ENCODE measurements around the gene CFAP206.

Gene CFAP206, protein sequence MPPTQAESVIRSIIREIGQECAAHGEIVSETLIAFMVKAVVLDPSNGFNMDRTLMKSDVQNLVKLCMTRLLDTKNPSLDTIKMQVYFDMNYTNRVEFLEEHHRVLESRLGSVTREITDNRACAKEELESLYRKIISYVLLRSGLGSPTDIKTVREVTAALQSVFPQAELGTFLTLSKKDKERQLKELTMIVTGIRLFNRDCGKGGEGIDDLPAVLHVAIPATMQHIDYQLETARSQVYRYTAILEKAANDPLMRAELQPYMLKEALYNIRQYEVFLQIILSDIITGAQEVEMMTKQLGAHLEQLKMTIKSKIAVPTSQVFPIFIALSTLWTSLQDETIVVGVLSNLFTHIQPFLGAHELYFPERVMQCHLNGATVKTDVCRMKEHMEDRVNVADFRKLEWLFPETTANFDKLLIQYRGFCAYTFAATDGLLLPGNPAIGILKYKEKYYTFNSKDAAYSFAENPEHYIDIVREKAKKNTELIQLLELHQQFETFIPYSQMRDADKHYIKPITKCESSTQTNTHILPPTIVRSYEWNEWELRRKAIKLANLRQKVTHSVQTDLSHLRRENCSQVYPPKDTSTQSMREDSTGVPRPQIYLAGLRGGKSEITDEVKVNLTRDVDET

DNA sequence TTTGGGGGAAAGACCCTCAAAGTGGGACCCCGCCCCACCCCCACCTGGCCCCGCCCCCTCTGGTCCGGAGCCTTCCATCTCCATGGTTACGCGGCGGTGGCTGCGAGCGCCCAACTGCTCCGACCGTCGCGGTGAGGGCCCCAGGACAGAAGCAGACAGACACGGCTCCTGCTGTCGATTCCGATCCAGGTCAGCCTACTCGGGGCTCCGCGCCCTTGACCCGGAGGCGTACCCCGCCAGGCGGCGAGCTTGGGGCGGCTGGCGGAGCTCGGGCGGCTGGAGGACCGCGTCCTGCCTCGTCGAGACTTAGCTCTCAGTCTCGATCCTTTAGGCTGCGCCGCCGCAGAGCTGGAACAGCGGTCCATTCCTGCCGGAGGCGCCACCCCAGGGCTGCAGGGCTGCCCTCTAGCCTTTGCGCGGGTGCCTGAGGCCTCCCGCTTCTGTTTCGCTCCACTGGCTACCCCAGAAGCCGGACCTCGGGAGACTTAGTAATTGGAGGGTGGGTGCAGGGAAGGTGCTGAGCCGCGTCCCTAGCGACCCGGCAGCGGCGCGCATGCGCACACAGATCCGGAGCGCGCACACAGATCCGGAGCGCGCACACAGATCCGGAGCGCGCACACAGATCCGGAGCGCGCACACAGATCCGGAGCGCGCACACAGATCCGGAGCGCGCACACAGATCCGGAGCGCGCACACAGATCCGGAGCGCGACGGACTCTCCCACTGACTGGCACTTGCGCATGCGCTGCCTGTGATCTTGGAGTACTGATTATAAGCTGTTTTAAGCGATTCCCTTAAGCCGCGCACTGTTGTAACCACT, at the start of gene CFAP206:
Gene CFAP206 (plus strand): TSS at position 72 of the 820 bp plus-strand sequence. CDS start 1,868 bp downstream, outside the sequence.
- DNase-seq = peak; percentile 83

DNA sequence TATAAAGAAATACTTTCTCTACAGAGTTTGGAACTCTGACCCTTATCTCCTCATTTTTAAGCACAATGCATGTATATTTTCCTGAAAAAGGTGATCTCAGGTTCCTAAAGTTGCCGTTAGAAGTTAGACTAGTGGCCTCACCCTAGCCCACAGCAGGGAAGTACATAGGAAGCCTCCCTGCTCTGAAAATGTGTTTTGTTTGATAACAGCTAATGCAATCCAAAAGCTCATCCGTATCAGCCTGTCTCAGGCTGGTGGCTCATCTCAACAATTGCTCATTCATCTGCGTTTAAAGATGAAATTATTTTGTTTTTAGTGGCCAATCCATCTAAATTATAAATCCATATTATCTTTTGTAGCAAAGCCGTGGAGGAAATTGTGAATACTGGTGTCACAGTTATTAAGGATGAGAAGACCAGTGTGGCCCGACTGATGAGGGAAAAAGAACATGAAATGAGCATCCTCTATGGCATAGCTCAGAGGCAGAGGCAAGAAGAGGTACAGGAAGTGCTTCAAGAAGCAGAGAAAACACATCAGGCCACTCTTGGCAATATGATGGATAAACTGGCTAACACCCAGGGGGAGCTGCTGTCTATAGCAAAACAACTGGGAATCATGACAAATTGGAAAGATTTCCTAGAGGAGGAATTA, 43.0 kb upstream of the CFAP206 start:
- DNase-seq = no peak

GRCh38 chr6:87366072-87366827, 41.5 kb upstream of the CFAP206 start:
- DNase-seq = no peak

DNA sequence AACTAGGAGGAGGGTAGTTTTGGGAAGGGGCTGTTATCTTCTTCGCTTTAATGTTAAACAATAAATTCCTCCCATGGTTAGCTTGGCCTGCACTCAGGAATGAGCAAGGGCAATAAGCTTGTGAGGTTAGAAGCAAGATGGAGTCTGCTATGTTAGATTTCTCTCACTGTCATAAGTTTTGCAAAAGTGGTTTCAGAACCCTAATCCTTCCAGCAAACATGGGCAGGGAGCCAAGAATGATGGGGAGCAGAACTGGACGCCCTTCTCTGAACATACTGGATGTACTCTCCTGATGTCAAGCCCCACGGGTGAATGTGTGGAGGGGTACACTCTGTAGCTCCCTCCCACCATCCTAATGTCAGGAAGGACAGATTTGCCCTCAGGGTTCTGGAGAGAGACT, 40.9 kb upstream of the CFAP206 start:
- DNase-seq = no peak

- no peak for DNase-seq
These were observed 34.4 kb upstream of the CFAP206 start for GRCh38 chr6:87373377-87373776.

DNA sequence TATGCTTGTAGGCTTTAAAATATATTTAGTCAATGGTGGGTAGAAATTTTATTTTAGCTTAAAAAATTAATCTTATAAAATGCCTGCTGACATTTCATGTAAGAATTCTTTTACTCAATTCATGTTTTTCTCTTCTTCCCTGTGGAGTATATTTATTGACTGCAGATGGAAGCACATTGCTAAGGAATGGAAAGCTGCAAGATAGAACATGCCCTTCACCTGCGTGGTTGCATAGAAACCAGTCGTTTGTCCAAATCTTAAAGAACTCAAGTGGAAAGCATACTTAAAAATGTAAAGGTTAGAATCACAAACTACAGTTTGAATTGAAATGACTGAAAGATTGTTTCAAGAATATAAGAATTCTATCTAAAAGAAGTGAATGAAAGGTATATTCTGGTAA, 32.5 kb upstream of the CFAP206 start:
- DNase-seq = no peak

- no peak for DNase-seq
These were observed 31.1 kb upstream of the CFAP206 start for GRCh38 chr6:87376643-87377042.

GRCh38 chr6:87378947-87379346, 28.8 kb upstream of the CFAP206 start:
- no peak for DNase-seq

- DNase-seq = no peak
These were observed 24.9 kb upstream of the CFAP206 start for GRCh38 chr6:87382861-87383260.

GRCh38 chr6:87384038-87384437, 23.7 kb upstream of the CFAP206 start:
- no peak for DNase-seq

- DNase-seq = no peak
These were observed 23.3 kb upstream of the CFAP206 start for GRCh38 chr6:87384449-87384848.

- DNase-seq = no peak
These were observed 16.4 kb upstream of the CFAP206 start for GRCh38 chr6:87391334-87391733.

DNA sequence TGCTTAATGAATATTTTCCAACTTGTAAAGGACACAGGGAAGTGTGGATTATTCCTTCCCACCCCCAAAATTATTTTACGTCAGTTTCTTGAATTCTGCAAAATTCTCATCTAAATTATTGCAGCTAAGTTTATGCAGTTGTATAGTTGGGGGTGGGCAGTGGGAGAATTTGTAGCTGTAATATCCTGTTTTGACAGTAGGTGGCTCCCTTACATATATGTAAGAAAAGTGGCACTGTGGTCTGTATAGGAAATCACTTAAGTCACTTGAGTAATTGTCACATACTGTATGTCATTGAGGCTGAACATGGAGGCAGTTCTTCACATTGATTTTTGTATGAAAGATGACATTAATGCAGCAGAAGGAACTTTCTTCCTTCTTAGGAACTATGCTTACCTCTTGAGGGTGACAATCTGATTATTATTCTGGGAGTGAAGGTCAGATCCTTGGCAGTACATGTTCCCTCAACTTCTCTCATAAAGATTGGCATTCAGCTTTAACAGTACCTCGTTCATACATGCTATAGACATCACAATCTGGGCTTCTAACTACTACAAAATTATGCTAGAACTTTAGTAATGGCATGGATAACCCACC, 14.6 kb upstream of the CFAP206 start:
- peak; percentile 68 for DNase-seq

DNA sequence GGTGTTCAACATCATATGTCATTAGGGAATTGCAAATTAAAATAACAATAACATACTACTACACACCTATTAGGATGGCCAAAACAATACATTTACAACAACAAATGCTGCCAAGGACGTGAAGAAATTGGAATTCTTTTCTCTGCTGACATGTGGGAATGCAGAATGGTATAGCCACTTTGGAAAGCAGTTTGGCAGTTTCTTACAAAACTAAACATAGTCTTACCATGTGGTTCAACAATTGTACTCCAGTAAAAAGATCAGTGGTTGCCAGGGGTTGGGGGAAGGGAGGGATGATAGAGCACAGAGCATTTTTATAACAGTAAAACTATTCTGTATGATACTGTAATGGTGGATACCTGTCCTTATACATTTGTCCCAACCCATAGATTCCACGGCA, 12.3 kb upstream of the CFAP206 start:
- no peak for DNase-seq

DNA sequence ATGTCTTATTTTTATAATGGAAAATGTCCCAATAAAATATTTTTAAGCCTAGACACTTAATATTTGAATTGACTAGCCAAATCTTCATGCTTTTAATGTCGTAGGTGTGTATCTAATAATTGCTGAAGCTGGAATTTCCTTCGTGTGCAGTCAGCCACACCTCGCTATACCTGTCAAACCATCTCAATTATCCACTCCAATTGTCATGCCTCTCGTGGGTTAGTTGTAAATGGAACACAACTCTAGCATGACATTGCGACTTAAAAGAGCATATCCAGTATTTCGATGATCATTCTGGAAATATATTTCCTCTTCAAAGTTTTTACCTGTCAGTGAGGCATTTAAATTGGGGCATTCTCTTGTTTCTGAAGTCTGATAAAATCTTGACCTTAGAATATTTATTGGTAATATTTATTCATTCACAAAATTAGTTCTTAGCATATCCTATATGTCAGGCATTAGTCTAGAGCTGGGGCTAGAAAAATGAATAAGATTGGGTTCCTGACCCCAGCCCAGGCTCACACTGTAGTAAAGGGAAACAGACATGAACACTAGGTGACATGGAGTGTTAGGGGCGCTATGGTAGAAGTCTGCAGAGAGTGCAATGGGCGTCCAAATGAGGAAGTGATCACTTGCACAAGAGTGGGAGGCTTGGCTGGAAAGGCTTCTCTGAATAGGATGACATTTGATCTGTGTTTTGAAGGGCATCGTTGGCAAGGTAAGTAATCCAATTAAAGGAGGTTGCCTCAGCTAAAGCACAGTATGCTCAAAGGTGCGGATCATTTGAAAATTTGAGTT, 11.0 kb upstream of the CFAP206 start:
- DNase-seq = no peak

DNA sequence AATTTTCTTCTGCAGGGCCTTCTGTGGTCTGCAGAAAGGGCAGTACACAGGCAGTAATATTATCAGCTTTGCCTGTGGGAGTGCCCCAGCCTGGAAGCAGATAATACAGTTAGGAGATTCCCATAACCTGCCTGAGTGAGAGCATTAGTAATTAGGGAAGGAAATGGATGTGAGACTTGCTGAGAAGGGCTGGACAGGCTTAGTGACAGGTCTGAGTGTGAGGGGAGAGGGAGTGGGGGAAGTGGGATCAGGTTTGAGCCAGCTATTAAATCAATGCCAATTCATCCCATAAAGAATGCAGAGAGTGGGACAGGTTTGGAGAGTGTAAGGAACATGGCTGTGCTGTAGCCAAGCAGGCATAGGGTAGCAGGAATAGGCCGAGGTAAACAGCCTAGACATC, 10.1 kb upstream of the CFAP206 start:
- no peak for DNase-seq

GRCh38 chr6:87401832-87402231, 5.9 kb upstream of the CFAP206 start:
- DNase-seq = no peak

GRCh38 chr6:87407561-87407900, 241 bp upstream of the CFAP206 start:
- no peak for DNase-seq

DNA sequence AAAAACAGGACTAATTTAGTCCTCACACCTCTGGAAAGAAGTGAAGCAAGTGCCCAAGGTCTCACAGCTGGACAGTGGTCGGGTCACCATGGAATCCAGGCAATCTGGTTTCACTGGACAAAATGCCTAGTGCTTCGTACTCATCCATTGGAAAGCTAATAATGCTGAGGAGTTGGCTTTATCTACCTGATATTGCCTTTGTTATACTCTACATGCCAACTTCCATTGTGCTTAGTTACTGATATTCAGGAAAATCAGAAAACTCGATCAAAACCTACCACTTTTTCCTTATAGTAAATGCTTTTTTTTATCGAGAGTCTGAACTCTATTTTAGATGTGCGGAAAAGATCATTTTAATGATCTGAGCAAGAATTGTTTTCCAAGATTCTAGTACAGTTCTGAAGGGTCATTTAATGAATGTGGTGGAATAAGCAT, 966 bp downstream of the CFAP206 start:
- no peak for DNase-seq

GRCh38 chr6:87419266-87419665, 11.5 kb downstream of the CFAP206 start:
- DNase-seq = no peak

- no peak for DNase-seq
These were observed 12.6 kb downstream of the CFAP206 start for GRCh38 chr6:87420360-87420759.

Measured in CD4-positive, alpha-beta T cell treated with Interleukin-21 for 1 hour (primary cell).